ENCODE results near the gene OBP2A. TPM values are rescaled to one million over a fixed set of nuclear protein-coding genes. Genes with fewer than 3 reads are reported as not detected.

Gene OBP2A
- total RNA-seq, 2 experiments from 2014 or later: not detected

Other genes starting within 250 kb of the OBP2A start
- under 1 TPM; 0.54 to 0.58 TPM for gene PPP1R26, start 66.3 kb upstream of the OBP2A start, total RNA-seq
- gene MRPS2, start 45.4 kb upstream of the OBP2A start, total RNA-seq: 10 to 100 TPM; 56.4 to 57.4 TPM
- not detected for gene LCN1, start 24.7 kb upstream of the OBP2A start, total RNA-seq
- gene PAEP, start 15.6 kb downstream of the OBP2A start, total RNA-seq: not detected
- not detected for gene GLT6D1, start 93.4 kb downstream of the OBP2A start, total RNA-seq
- not detected for gene LCN9, start 117.2 kb downstream of the OBP2A start, total RNA-seq
- gene SOHLH1, start 153.4 kb downstream of the OBP2A start, total RNA-seq: not detected
- gene KCNT1, start 156.1 kb downstream of the OBP2A start, total RNA-seq: not detected

All from activated CD8-positive, alpha-beta T cell treated with anti-CD3 and anti-CD28 coated beads for 36 hours (primary cell).